SK-N-SH (cell line): ENCODE measurements around the gene SLC2A4. TPM values are rescaled to one million over a fixed set of nuclear protein-coding genes. Genes with fewer than 3 reads are reported as not detected.

ENCODE experiments used
- CTCF ChIA-PET: fragments of 300-600, 350-600 bp; formaldehyde crosslinking; extraction: SDS; loops from one replicate; lab custom pipeline; 2021; lab: Yijun Ruan, JAX
- POLR2A ChIA-PET: fragments of 350-600 bp; sonication (Branson Sonifier 250); formaldehyde crosslinking; extraction: SDS; loops from one replicate; lab custom pipeline; 2020; ENCODE audit warnings: antibody characterized with exemption, inconsistent platforms; lab: Yijun Ruan, JAX
- DNase-seq: peaks from one replicate; pipeline ENCODE4 v3.0.0; 2012
- H2AFZ ChIP-seq: fragments of 200-600 bp; sonication (generic); 2 replicates; pipeline ENCODE4 v1.8.1; 2016; ENCODE audit warnings: antibody characterized with exemption, mild to moderate bottlenecking, low read depth
- H3F3A ChIP-seq: fragments of 200-600 bp; sonication (generic); replicated peaks from 2 replicates; pipeline ENCODE3; 2016; ENCODE audit warnings: antibody characterized with exemption, mild to moderate bottlenecking; ENCODE audit not compliant: insufficient read depth
- H3K27ac ChIP-seq, 2 experiments: fragments of 200-500 bp in 1 of 2; fragments of 200-600 bp in 1 of 2; sonication (Bioruptor generic) in 1 of 2; sonication (generic), shearing (Covaris generic) in 1 of 2; 2 replicates each; pipeline versions ENCODE4 v1.5.1 to v1.6.1; 2014 to 2016; ENCODE audit warnings: low read depth in 2 of 2, inconsistent platforms in 1 of 2, low read length in 1 of 2, mild to moderate bottlenecking in 1 of 2, mixed read lengths in 1 of 2
- H3K27me3 ChIP-seq: fragments of 200-600 bp; sonication (generic), shearing (Covaris generic); 2 replicates; pipeline ENCODE4 v1.6.1; 2016; ENCODE audit warnings: mixed run types; ENCODE audit not compliant: insufficient read depth
- H3K36me3 ChIP-seq, 2 experiments: fragments of 200-500 bp in 1 of 2; fragments of 200-600 bp in 1 of 2; sonication (Bioruptor generic) in 1 of 2; sonication (generic) in 1 of 2; replicated peaks in 1 of 2; 2 replicates each; pipeline versions ENCODE3 to v1.5.1; 2014 to 2016; ENCODE audit warnings: low read length in 1 of 2, mild to moderate bottlenecking in 1 of 2; ENCODE audit not compliant: insufficient read depth in 2 of 2, control insufficient read depth in 1 of 2
- H3K4me1 ChIP-seq, 2 experiments: fragments of 200-500 bp in 1 of 2; fragments of 200-600 bp in 1 of 2; sonication (Bioruptor generic) in 1 of 2; sonication (generic), shearing (Covaris generic) in 1 of 2; 2 replicates each; pipeline versions ENCODE4 v1.5.1 to v1.6.1; 2014 to 2016; ENCODE audit warnings: low read depth in 1 of 2, low read length in 1 of 2, mixed run types in 1 of 2; ENCODE audit not compliant: insufficient read depth in 2 of 2, control insufficient read depth in 1 of 2
- H3K4me2 ChIP-seq: fragments of 200-600 bp; sonication (generic), shearing (Covaris generic); 2 replicates; pipeline ENCODE4 v1.6.1; 2017; ENCODE audit warnings: mixed run types
- H3K4me3 ChIP-seq, 2 experiments: fragments of 200-500 bp in 1 of 2; fragments of 200-600 bp in 1 of 2; sonication (Bioruptor generic) in 1 of 2; sonication (generic), shearing (Covaris generic) in 1 of 2; 2 replicates each; pipeline versions ENCODE4 v1.5.1 to v1.8.1; 2014 to 2016; ENCODE audit warnings: low read depth in 2 of 2, inconsistent platforms in 1 of 2, low read length in 1 of 2, mild to moderate bottlenecking in 1 of 2, mixed read lengths in 1 of 2, moderate library complexity in 1 of 2
- H3K79me2 ChIP-seq: fragments of 200-600 bp; sonication (generic); 2 replicates; pipeline ENCODE4 v1.8.1; 2017; ENCODE audit warnings: mild to moderate bottlenecking; ENCODE audit not compliant: insufficient read depth
- H3K9ac ChIP-seq: fragments of 200-600 bp; sonication (generic); 2 replicates; pipeline ENCODE4 v1.6.1; 2017; ENCODE audit warnings: mixed run types
- H3K9me2 ChIP-seq: fragments of 200-600 bp; sonication (generic); 2 replicates; pipeline ENCODE4 v1.6.1; 2017; ENCODE audit warnings: mixed run types
- H3K9me3 ChIP-seq: fragments of 200-600 bp; sonication (generic); 2 replicates; pipeline ENCODE4 v1.6.1; 2017; ENCODE audit warnings: mixed run types, mild to moderate bottlenecking, moderate library complexity
- H4K20me1 ChIP-seq: fragments of 200-600 bp; sonication (generic); 2 replicates; pipeline ENCODE4 v1.6.1; 2017; ENCODE audit warnings: mild to moderate bottlenecking, mixed run types; ENCODE audit not compliant: insufficient read depth
- ELF1 ChIP-seq: IDR thresholded peaks from 2 replicates; pipeline ENCODE4 v1.4.0; 2012
- EZH2phosphoT487 ChIP-seq: fragments of 200-600 bp; sonication (generic); IDR thresholded peaks from 2 replicates; pipeline ENCODE4 v1.6.1; 2017; ENCODE audit warnings: low read depth, mixed run types, mild to moderate bottlenecking, antibody characterized with exemption, moderate library complexity, borderline replicate concordance
- FOXJ3 ChIP-seq: sonication (generic); formaldehyde crosslinking; IDR thresholded peaks from 2 replicates; pipeline ENCODE4 v1.5.1; 2020; ENCODE audit warnings: mild to moderate bottlenecking, missing genetic modification reagents
- FOXM1 ChIP-seq: IDR thresholded peaks from 2 replicates; pipeline ENCODE4 v1.4.0; 2012; ENCODE audit warnings: low read depth, mild to moderate bottlenecking
- MAX ChIP-seq: IDR thresholded peaks from 2 replicates; pipeline ENCODE4 v1.4.0; 2012; ENCODE audit warnings: low read depth
- MXI1 ChIP-seq: IDR thresholded peaks from 2 replicates; pipeline ENCODE4 v1.6.1; 2012; ENCODE audit warnings: mild to moderate bottlenecking, low read depth, low read length, improper control_type of control experiment
- NRF1 ChIP-seq: IDR thresholded peaks from 2 replicates; pipeline ENCODE4 v1.6.1; 2012; ENCODE audit warnings: low read depth, mild to moderate bottlenecking, low read length
- PBX3 ChIP-seq: IDR thresholded peaks from 2 replicates; pipeline ENCODE4; 2012
- POLR2AphosphoS5 ChIP-seq: IDR thresholded peaks from 2 replicates; pipeline ENCODE4 v1.6.1; 2012; ENCODE audit warnings: low read depth, low read length
- RAD21 ChIP-seq: IDR thresholded peaks from 2 replicates; pipeline ENCODE4 v1.6.1; 2012; ENCODE audit warnings: mild to moderate bottlenecking, low read length
- RFX5 ChIP-seq: IDR thresholded peaks from 2 replicates; pipeline ENCODE4 v1.6.1; 2012; ENCODE audit warnings: mild to moderate bottlenecking, improper control_type of control experiment, low read length
- RXRA ChIP-seq: IDR thresholded peaks from 2 replicates; pipeline ENCODE4 v1.4.0; 2012; ENCODE audit warnings: low read depth, mild to moderate bottlenecking, borderline replicate concordance
- TAF1 ChIP-seq: IDR thresholded peaks from 2 replicates; pipeline ENCODE4 v1.6.1; 2012; ENCODE audit warnings: low read depth, mild to moderate bottlenecking, low read length, moderate library complexity, borderline replicate concordance
- TCF12 ChIP-seq: IDR thresholded peaks from 2 replicates; pipeline ENCODE4 v1.4.0; 2012
- TEAD4 ChIP-seq: IDR thresholded peaks from 2 replicates; pipeline ENCODE4 v1.4.0; 2012; ENCODE audit warnings: mild to moderate bottlenecking, borderline replicate concordance; ENCODE audit not compliant: insufficient read depth
- USF1 ChIP-seq: IDR thresholded peaks from 2 replicates; pipeline ENCODE4 v1.4.0; 2012; ENCODE audit warnings: low read depth, borderline replicate concordance
- USF2 ChIP-seq: fragments of 150-350 bp; IDR thresholded peaks from 2 replicates; pipeline ENCODE4 v1.6.1; 2017; ENCODE audit warnings: antibody characterized with exemption, low read length, low read depth, borderline replicate concordance
- YY1 ChIP-seq: IDR thresholded peaks from 2 replicates; pipeline ENCODE4 v1.4.0; 2012; ENCODE audit warnings: low read depth, mild to moderate bottlenecking
- WGBS: methylation state at CpG from one replicate; pipeline ENCODE4 v1.1.6; 2017; ENCODE audit warnings: low lambda C conversion rate; 5-methylcytosine and 5-hydroxymethylcytosine counted together
- polyA plus RNA-seq, 3 experiments: library from polyadenylated mRNA; depleted of rRNA; stranded (reverse); fragments of >200 nt; gene quantifications; 2 replicates each; pipeline ENCODE4 v1.2.3, GENCODE V29; 2012
- TF ChIP-seq, protein P1 (sequence below): IDR thresholded peaks from 2 replicates; pipeline ENCODE4 v1.6.1; 2012; ENCODE audit warnings: mild to moderate bottlenecking, low read depth, low read length, moderate library complexity

The SLC2A4 gene
- polyA plus RNA-seq, 1 of the 3 experiments (the other 2 are of a cell fraction): 0.44 TPM

- Histone ChIP-seq H3K4me3 (peak overlapping the region; percentile 88 to 99; a peak in 2 of 4 replicates), H3K79me2 (peaks cover 89% of the 10 kb centered on the region), H3K4me1 (peaks cover 45% of the 10 kb centered on the region in 2 experiments), H3K4me2 (peak overlapping the region; percentile 84), H3K9me2 (no peaks in the 10 kb centered on the region), H4K20me1 (peaks cover 16% of the 10 kb centered on the region), H3F3A (peaks cover 54% of the 10 kb centered on the region), H3K9ac (no peak overlapping the region), H3K36me3 (peaks cover 33 to 40% of the 10 kb centered on the region in 2 experiments), H3K27ac (peak overlapping the region in 1 of 2 experiments; percentile 75; a peak in 3 of 4 replicates), H3K27me3 (no peaks in the 10 kb centered on the region), H2AFZ (no peak overlapping the region), H3K9me3 (no peaks in the 10 kb centered on the region)
- ChIA-PET CTCF (interaction anchor here (1.1 to 5.3 kb wide), 7 partner anchors 16 to 192 kb away, joined by 3 to 37 read pairs (median 4); partner anchors contain the start of genes ACADVL, DLG4 and NEURL4), POLR2A (no interaction called here)
- TF ChIP-seq NRF1 (no peak), TCF12 (no peak), USF2 (no peak), MXI1 (no peak), PBX3 (no peak), TEAD4 (no peak), TAF1 (no peak), YY1 (no peak)
- TF ChIP-seq, protein P1, sequence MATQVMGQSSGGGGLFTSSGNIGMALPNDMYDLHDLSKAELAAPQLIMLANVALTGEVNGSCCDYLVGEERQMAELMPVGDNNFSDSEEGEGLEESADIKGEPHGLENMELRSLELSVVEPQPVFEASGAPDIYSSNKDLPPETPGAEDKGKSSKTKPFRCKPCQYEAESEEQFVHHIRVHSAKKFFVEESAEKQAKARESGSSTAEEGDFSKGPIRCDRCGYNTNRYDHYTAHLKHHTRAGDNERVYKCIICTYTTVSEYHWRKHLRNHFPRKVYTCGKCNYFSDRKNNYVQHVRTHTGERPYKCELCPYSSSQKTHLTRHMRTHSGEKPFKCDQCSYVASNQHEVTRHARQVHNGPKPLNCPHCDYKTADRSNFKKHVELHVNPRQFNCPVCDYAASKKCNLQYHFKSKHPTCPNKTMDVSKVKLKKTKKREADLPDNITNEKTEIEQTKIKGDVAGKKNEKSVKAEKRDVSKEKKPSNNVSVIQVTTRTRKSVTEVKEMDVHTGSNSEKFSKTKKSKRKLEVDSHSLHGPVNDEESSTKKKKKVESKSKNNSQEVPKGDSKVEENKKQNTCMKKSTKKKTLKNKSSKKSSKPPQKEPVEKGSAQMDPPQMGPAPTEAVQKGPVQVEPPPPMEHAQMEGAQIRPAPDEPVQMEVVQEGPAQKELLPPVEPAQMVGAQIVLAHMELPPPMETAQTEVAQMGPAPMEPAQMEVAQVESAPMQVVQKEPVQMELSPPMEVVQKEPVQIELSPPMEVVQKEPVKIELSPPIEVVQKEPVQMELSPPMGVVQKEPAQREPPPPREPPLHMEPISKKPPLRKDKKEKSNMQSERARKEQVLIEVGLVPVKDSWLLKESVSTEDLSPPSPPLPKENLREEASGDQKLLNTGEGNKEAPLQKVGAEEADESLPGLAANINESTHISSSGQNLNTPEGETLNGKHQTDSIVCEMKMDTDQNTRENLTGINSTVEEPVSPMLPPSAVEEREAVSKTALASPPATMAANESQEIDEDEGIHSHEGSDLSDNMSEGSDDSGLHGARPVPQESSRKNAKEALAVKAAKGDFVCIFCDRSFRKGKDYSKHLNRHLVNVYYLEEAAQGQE: no peak
- 87% methylated on average over 6 of the region's 6 CpGs for WGBS
- no peak for DNase-seq
Measured at GRCh38 chr17:7236808-7237207, 44.7 kb upstream of the SLC2A4 start.

GRCh38 chr17:7237266-7237760 lies 44.2 kb upstream of the SLC2A4 start:
- ChIA-PET CTCF (interaction anchor here (1.1 to 5.3 kb wide), 4 partner anchors 17 to 193 kb away, joined by 3 to 37 read pairs (median 16); partner anchors contain the start of genes ACADVL and DLG4), POLR2A (interaction anchor here (1.0 kb wide), 1 partner anchor 17 kb away, joined by 11 read pairs; the partner anchor contains the start of genes ACADVL and DLG4)
- peak overlapping the region; percentile 75 to 97 for H3K27ac ChIP-seq
- H3F3A ChIP-seq: peaks cover 54% of the 10 kb centered on the region
- no peaks in the 10 kb centered on the region for H3K27me3 ChIP-seq
- H3K4me2 ChIP-seq: peak overlapping the region; percentile 84
- peak overlapping the region; percentile 88 to 99 for H3K4me3 ChIP-seq
- no peak overlapping the region for H2AFZ ChIP-seq
- H3K4me1 ChIP-seq: peaks cover 40% of the 10 kb centered on the region in 2 experiments
- peaks cover 88% of the 10 kb centered on the region for H3K79me2 ChIP-seq
- no peaks in the 10 kb centered on the region for H3K9me3 ChIP-seq
- DNase-seq: no peak
- H3K36me3 ChIP-seq: peaks cover 30 to 40% of the 10 kb centered on the region in 2 experiments
- 36% methylated on average over 6 of the region's 6 CpGs for WGBS
- peaks cover 11% of the 10 kb centered on the region for H4K20me1 ChIP-seq
- H3K9ac ChIP-seq: peak overlapping the region; percentile 81; the same call in 1 of the 2 replicates
- no peaks in the 10 kb centered on the region for H3K9me2 ChIP-seq
- TF ChIP-seq FOXM1 (no peak), PBX3 (no peak), USF1 (no peak), ELF1 (no peak), NRF1 (no peak), FOXJ3 (CRISPR knock-in tag) (no peak), TEAD4 (no peak), EZH2phosphoT487 (no peak), RFX5 (no peak), TAF1 (no peak), RXRA (no peak), MAX (no peak), RAD21 (no peak), POLR2AphosphoS5 (no peak)
